ENCODE measurements around the gene RPTOR.

RPTOR gene

DNA sequence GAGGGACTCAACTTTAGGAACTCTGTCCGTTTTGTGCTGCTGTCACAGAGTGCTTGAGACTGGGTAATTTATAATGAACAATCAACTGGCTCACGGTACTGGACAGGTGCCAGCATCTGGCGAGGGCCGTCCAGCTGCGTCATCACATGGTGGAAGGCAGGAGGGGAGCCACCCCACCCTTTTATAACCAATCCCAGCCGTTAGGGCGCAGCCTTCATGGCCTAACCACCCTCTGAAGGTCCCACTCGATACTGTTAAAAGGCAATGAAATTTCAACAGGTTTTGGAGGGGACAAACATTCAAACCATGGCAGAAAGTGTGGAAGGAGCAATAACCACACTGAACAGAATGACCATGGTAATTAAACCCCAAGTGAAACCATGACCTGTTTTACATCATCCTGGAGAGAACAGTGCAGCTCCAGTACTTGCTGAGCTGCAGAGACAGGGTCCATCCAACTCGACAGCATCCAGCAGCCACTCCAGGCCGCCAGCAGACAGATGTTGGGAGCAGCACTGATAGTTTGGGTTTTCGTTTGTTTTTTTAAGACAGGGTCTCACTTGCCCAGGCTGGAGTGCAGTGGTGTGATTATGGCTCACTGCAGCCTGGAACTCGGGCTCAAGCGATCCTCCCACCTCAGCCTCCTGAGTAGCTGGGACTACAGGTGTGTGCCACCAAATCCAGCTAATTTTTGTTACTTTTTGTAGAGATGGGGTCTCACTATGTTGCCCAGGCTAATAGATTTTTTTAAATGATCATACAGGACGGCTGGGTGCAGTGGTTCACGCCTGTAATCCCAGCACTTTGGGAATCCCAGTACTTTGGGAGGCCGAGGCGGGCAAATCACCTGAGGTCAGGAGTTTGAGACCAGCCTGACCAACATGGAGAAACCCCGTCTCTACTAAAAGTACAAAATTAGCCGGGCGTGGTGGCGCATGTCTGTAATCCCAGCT is 458.0 kb downstream of the RPTOR start:
- ATAC-seq = peak; percentile 48
- TF ChIP-seq SNAI2 (CRISPR knock-in tag; IDR thresholded peaks at IDR 0.05) (no peak), ZNF70 (CRISPR knock-in tag; IDR thresholded peaks at IDR 0.05) (peak; percentile 63; the same call in 1 of the 2 replicates)

DNA sequence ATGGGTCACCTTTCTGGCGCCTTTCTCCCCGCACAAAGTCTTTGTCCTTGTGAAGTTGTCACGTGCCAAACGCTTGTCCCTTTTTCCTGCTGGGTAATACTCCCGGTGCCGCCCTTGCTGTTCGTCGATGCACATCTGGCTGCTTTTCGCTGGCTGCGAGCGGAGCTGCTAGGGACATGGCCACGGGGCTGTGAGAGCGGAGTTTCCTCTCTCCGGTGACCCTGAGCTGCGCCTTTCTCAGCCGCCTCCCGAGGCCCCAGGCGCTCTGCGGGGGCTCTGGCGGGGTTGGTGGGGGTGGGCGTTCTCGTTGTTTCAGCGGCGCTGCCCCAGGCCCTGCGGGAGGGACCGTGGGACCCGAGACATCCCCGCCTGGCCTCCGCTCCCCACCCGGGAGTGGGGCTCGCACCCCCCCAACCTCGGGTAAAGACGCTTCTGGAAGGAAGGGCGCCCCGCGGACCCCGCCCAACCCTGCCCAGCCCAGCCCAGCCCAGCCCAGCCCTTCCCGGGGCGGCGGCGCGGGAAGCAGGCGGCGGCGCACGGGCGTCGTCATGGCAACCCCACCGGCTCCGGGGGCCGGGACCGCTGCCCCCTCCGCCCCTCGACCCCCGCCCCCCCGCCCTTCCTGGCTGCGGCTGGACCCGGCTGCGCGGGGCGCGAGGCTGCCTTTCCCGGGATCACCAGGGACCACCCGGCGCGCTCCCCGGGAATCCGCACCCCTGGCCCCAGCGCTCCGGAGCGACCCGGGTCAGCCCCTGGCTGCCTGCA is 459.3 kb downstream of the RPTOR start:
- ATAC-seq = peak; percentile 5
- TF ChIP-seq SNAI2 (CRISPR knock-in tag; IDR thresholded peaks at IDR 0.05) = no peak
- TF ChIP-seq, protein P1, sequence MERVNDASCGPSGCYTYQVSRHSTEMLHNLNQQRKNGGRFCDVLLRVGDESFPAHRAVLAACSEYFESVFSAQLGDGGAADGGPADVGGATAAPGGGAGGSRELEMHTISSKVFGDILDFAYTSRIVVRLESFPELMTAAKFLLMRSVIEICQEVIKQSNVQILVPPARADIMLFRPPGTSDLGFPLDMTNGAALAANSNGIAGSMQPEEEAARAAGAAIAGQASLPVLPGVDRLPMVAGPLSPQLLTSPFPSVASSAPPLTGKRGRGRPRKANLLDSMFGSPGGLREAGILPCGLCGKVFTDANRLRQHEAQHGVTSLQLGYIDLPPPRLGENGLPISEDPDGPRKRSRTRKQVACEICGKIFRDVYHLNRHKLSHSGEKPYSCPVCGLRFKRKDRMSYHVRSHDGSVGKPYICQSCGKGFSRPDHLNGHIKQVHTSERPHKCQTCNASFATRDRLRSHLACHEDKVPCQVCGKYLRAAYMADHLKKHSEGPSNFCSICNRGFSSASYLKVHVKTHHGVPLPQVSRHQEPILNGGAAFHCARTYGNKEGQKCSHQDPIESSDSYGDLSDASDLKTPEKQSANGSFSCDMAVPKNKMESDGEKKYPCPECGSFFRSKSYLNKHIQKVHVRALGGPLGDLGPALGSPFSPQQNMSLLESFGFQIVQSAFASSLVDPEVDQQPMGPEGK (CRISPR knock-in tag; IDR thresholded peaks at IDR 0.05; ENCODE audit: borderline replicate concordance) = no peak

DNA sequence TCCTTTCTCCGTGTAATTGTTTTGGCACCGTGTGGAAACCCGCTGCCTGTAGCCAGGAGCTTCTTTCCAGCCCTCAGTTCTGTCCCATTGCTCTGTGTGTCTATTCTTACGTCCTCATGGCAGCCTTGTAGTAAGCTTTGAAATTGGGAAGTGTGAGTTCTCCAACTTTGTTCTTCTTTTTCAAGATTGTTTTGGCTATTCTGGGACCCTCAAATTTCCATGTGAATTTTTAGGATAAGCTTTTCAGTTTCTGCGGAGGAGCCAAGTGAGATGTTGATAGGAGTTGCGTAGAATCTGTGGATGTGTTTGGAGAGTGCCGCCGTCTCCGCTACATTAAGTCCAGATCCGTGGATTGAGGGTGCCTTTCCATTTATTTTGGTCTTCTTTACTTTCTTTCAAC is 462.3 kb downstream of the RPTOR start:
- no peak for ATAC-seq
- no peak for TF ChIP-seq ESRRG (CRISPR knock-in tag; IDR thresholded peaks at IDR 0.05)
- no peak for TF ChIP-seq ZFP3 (CRISPR knock-in tag; IDR thresholded peaks at IDR 0.05)
- TF ChIP-seq TOX (CRISPR knock-in tag; IDR thresholded peaks at IDR 0.05; ENCODE audit: borderline replicate concordance) = no peak

DNA sequence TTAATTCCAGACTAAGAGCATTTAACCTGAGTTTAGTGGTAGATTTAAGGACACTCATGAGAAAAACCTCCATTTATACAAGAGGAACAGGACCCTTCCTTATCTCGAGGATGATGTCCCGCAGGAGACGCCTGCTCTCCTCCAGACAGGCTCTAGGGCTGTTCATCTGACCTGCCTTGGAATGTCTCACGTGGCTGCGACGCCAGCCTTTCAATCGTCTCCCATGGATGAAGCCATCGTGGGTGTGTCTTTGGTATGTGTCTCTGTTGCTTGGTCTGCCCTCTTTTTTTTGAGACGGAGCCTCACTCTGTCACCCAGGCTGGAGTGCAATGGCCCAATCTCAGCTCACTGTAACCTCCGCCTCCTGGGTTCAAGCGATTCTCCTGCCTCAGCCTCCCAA is 463.5 kb downstream of the RPTOR start:
- ATAC-seq = no peak
- TF ChIP-seq RARB (CRISPR knock-in tag; IDR thresholded peaks at IDR 0.05) = no peak
- TF ChIP-seq ZC3H10 (CRISPR knock-in tag; IDR thresholded peaks at IDR 0.05) = no peak
- no peak for TF ChIP-seq PPARA (CRISPR knock-in tag; IDR thresholded peaks at IDR 0.05; ENCODE audit: borderline replicate concordance)
- no peak for TF ChIP-seq ZFP3 (CRISPR knock-in tag; IDR thresholded peaks at IDR 0.05)
- no peak for TF ChIP-seq ISL1 (CRISPR knock-in tag; IDR thresholded peaks at IDR 0.05)
- no peak for TF ChIP-seq SNAI2 (CRISPR knock-in tag; IDR thresholded peaks at IDR 0.05)
- TF ChIP-seq, protein P2, sequence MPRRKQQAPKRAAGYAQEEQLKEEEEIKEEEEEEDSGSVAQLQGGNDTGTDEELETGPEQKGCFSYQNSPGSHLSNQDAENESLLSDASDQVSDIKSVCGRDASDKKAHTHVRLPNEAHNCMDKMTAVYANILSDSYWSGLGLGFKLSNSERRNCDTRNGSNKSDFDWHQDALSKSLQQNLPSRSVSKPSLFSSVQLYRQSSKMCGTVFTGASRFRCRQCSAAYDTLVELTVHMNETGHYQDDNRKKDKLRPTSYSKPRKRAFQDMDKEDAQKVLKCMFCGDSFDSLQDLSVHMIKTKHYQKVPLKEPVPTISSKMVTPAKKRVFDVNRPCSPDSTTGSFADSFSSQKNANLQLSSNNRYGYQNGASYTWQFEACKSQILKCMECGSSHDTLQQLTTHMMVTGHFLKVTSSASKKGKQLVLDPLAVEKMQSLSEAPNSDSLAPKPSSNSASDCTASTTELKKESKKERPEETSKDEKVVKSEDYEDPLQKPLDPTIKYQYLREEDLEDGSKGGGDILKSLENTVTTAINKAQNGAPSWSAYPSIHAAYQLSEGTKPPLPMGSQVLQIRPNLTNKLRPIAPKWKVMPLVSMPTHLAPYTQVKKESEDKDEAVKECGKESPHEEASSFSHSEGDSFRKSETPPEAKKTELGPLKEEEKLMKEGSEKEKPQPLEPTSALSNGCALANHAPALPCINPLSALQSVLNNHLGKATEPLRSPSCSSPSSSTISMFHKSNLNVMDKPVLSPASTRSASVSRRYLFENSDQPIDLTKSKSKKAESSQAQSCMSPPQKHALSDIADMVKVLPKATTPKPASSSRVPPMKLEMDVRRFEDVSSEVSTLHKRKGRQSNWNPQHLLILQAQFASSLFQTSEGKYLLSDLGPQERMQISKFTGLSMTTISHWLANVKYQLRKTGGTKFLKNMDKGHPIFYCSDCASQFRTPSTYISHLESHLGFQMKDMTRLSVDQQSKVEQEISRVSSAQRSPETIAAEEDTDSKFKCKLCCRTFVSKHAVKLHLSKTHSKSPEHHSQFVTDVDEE (CRISPR knock-in tag; IDR thresholded peaks at IDR 0.05) = no peak
- no peak for TF ChIP-seq CSDC2 (CRISPR knock-in tag; IDR thresholded peaks at IDR 0.05)

DNA sequence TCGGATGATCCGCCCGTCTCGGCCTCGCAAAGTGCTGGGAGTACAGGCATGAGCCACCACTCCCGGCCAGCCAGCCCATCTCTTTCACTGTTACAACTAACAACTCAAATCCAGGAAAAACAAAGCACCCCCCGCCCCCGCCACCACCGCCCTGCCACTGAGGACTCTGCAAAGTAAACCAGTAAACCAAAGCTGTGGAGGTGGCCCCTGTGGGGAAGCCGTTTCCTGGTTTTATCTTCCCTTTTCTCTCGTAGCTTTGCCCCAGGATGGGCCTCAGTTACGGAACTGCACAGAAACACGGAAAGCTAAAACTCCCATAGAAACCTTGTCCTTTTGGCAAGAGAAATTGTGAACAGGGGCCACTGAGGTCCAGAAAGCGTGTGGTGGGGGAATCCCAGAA is 464.5 kb downstream of the RPTOR start:
- TF ChIP-seq GLIS3 (CRISPR knock-in tag; IDR thresholded peaks at IDR 0.05) (no peak), SNAI2 (CRISPR knock-in tag; IDR thresholded peaks at IDR 0.05) (no peak), RARB (CRISPR knock-in tag; IDR thresholded peaks at IDR 0.05) (no peak), BACH2 (CRISPR knock-in tag; IDR thresholded peaks at IDR 0.05; ENCODE audit: borderline replicate concordance) (no peak), ISL1 (CRISPR knock-in tag; IDR thresholded peaks at IDR 0.05) (no peak), ZC3H10 (CRISPR knock-in tag; IDR thresholded peaks at IDR 0.05) (no peak), PPARA (CRISPR knock-in tag; IDR thresholded peaks at IDR 0.05; ENCODE audit: borderline replicate concordance) (no peak), TCF4 (CRISPR knock-in tag; IDR thresholded peaks at IDR 0.05; ENCODE audit: borderline replicate concordance) (no peak), TOX (CRISPR knock-in tag; IDR thresholded peaks at IDR 0.05; ENCODE audit: borderline replicate concordance) (no peak), ZNF70 (CRISPR knock-in tag; IDR thresholded peaks at IDR 0.05) (no peak)
- TF ChIP-seq, protein P3, sequence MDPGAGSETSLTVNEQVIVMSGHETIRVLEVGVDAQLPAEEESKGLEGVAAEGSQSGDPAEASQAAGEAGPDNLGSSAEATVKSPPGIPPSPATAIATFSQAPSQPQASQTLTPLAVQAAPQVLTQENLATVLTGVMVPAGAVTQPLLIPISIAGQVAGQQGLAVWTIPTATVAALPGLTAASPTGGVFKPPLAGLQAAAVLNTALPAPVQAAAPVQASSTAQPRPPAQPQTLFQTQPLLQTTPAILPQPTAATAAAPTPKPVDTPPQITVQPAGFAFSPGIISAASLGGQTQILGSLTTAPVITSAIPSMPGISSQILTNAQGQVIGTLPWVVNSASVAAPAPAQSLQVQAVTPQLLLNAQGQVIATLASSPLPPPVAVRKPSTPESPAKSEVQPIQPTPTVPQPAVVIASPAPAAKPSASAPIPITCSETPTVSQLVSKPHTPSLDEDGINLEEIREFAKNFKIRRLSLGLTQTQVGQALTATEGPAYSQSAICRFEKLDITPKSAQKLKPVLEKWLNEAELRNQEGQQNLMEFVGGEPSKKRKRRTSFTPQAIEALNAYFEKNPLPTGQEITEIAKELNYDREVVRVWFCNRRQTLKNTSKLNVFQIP (CRISPR knock-in tag; IDR thresholded peaks at IDR 0.05; ENCODE audit: borderline replicate concordance, low read depth) = no peak
- ATAC-seq = no peak

Measured in SK-N-SH treated with all-trans-retinoic acid at 6 μM for 48 hours (cell line).